Liver (tissue), 9 donors: ENCODE data around the gene CGB2. TPM values are rescaled to one million over a fixed set of nuclear protein-coding genes. Genes with fewer than 3 reads are reported as not detected.
"Not testable (repeated sequence)": the region's sequence is repeated elsewhere in the genome, so short reads cannot be mapped to it uniquely, and the experiment has no call there.

Source experiments
- DNase-seq: peaks from one replicate; pipeline ENCODE4 v3.0.0-alpha.2; 2017; ENCODE audit warnings: low spot score
- H3K27ac ChIP-seq, 2 donors: one replicate each; pipeline ENCODE4 v1.7.0; 2013; ENCODE audit warnings: inconsistent platforms in 2 of 2, low read length in 2 of 2, control low read depth in 1 of 2, low read depth in 1 of 2, mild to moderate bottlenecking in 1 of 2
- H3K27me3 ChIP-seq, 4 donors: one replicate each; pipeline versions ENCODE4 v1.6.1 to v1.7.0; 2013; ENCODE audit warnings: low read length in 3 of 4, inconsistent platforms in 1 of 4, mild to moderate bottlenecking in 1 of 4, moderate library complexity in 1 of 4; ENCODE audit not compliant: control insufficient read depth in 4 of 4, insufficient read depth in 4 of 4
- H3K36me3 ChIP-seq, 4 donors: one replicate each; pipeline versions ENCODE4 v1.6.1 to v1.7.0; 2013; ENCODE audit warnings: low read length in 3 of 4, mild to moderate bottlenecking in 3 of 4, low read depth in 1 of 4, moderate library complexity in 1 of 4; ENCODE audit not compliant: control insufficient read depth in 4 of 4, insufficient read depth in 3 of 4
- H3K4me1 ChIP-seq, 4 donors: one replicate each; pipeline versions ENCODE4 v1.6.1 to v1.7.0; 2013; ENCODE audit warnings: low read length in 3 of 4, mild to moderate bottlenecking in 3 of 4, moderate library complexity in 1 of 4; ENCODE audit not compliant: control insufficient read depth in 4 of 4, insufficient read depth in 4 of 4
- H3K4me3 ChIP-seq, 3 donors: one replicate each; pipeline versions ENCODE4 v1.6.1 to v1.7.0; 2013; ENCODE audit warnings: low read length in 3 of 3, control low read depth in 1 of 3, low read depth in 1 of 3, mild to moderate bottlenecking in 1 of 3
- H3K9ac ChIP-seq, 2 donors: one replicate each; pipeline ENCODE4 v1.7.0; 2013; ENCODE audit warnings: low read length in 2 of 2, mild to moderate bottlenecking in 2 of 2, moderate library complexity in 2 of 2, control low read depth in 1 of 2, low read depth in 1 of 2
- H3K9me3 ChIP-seq, 4 donors: one replicate each; pipeline versions ENCODE4 v1.6.1 to v1.7.0; 2013; ENCODE audit warnings: low read length in 3 of 4; ENCODE audit not compliant: control insufficient read depth in 4 of 4
- ATF3 ChIP-seq: IDR thresholded peaks from 2 replicates; pipeline ENCODE4 v1.6.1; 2016; ENCODE audit warnings: antibody characterized with exemption
- FOXA1 ChIP-seq: IDR thresholded peaks from 2 replicates; pipeline ENCODE4 v1.6.1; 2016; ENCODE audit warnings: antibody characterized with exemption
- GABPA ChIP-seq, 2 donors: IDR thresholded peaks in 1 of 2; conservative IDR thresholded peaks in 1 of 2; 2 replicates each; pipeline ENCODE4 v1.6.1; 2016; ENCODE audit warnings: antibody characterized with exemption in 2 of 2, mild to moderate bottlenecking in 1 of 2, moderate library complexity in 1 of 2
- JUND ChIP-seq, 2 donors: IDR thresholded peaks; 2 replicates each; pipeline ENCODE4 v1.6.1; 2016; ENCODE audit warnings: antibody characterized with exemption in 2 of 2
- NR2F2 ChIP-seq: IDR thresholded peaks from 2 replicates; pipeline ENCODE4 v1.6.1; 2016; ENCODE audit warnings: antibody characterized with exemption
- RAD21 ChIP-seq, 2 donors: IDR thresholded peaks; 2 replicates each; pipeline ENCODE4 v1.6.1; 2016; ENCODE audit warnings: antibody characterized with exemption in 2 of 2, mild to moderate bottlenecking in 2 of 2
- RXRA ChIP-seq, 2 donors: IDR thresholded peaks; 2 replicates each; pipeline ENCODE4 v1.6.1; 2017 to 2018; ENCODE audit warnings: antibody characterized with exemption in 2 of 2, mild to moderate bottlenecking in 1 of 2
- SP1 ChIP-seq: IDR thresholded peaks from 2 replicates; pipeline ENCODE4 v1.6.1; 2018; ENCODE audit warnings: antibody characterized with exemption, mild to moderate bottlenecking
- TAF1 ChIP-seq: conservative IDR thresholded peaks from 2 replicates; pipeline ENCODE4 v1.6.1; 2016; ENCODE audit warnings: antibody characterized with exemption, mild to moderate bottlenecking
- ZBTB33 ChIP-seq: IDR thresholded peaks from 2 replicates; pipeline ENCODE4 v1.6.1; 2016; ENCODE audit warnings: antibody characterized with exemption
- WGBS: extraction: QIAGEN DNeasy Blood & Tissue Kit; methylation state at CpG from one replicate; pipeline ENCODE4 v1.1.7; 2013; 5-methylcytosine and 5-hydroxymethylcytosine counted together
- polyA plus RNA-seq, 2 donors: library from polyadenylated mRNA; stranded (reverse) in 1 of 2; unstranded in 1 of 2; fragments of 200-250 nt in 1 of 2; fragments of >200 nt in 1 of 2; fragmentation: Nextera tagmentation in 1 of 2; extraction: Ambion mirVana in 1 of 2; gene quantifications; one replicate each; pipeline versions ENCODE4 v1.2.1 to v1.2.3, GENCODE V29; 2013 to 2015
- total RNA-seq, 2 donors: library from RNA; depleted of rRNA; stranded (reverse); fragments of >200 nt; gene quantifications; one replicate each; pipeline ENCODE4 v1.2.3, GENCODE V29; 2014
- TF ChIP-seq, protein P1 (sequence below): IDR thresholded peaks from 2 replicates; pipeline ENCODE4 v1.6.1; 2016; ENCODE audit warnings: antibody characterized with exemption
- TF ChIP-seq, protein P2 (sequence below): fragments of 150-350 bp; IDR thresholded peaks from 2 replicates; pipeline ENCODE4 v1.5.1; 2017; ENCODE audit warnings: improper control_type of control experiment, low read depth, low read length; ENCODE audit not compliant: missing input control
- donor health status: healthy.
- donor health status: healthy.
- donor health status: healthy.
- donor health status: healthy.
- donor health status: healthy.

CGB2 gene
- total and polyA plus RNA-seq, 4 donors, result not detected

- Histone ChIP-seq H3K4me1 (peaks cover 5 to 22% (median 16%) of the 10 kb centered on the region in 4 donors), H3K27me3 (no peaks in the 10 kb centered on the region), H3K9me3 (no peaks in the 10 kb centered on the region), H3K4me3 (peak within 1 kb of the TSS in 1 of 3 donors; percentile 50), H3K9ac (no peak within 1 kb of the TSS), H3K27ac (no peak within 1 kb of the TSS), H3K36me3 (peaks cover 3 to 19% (median 5%) of the 10 kb centered on the region in 4 donors)
- TF ChIP-seq FOXA1 (no peak), NR2F2 (no peak), ATF3 (no peak), JUND (IDR thresholded peaks at IDR 0.05) (no peak), GABPA (IDR thresholded peaks at IDR 0.05 in 1 of 2, conservative IDR thresholded peaks at IDR 0.05 in 1 of 2) (no peak), ZBTB33 (no peak), SP1 (no peak), RXRA (IDR thresholded peaks at IDR 0.05) (no peak)
- TF ChIP-seq, protein P1, sequence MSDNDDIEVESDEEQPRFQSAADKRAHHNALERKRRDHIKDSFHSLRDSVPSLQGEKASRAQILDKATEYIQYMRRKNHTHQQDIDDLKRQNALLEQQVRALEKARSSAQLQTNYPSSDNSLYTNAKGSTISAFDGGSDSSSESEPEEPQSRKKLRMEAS, result no peak
- no peak for DNase-seq
- WGBS, result 77% methylated on average over 17 of the region's 17 CpGs
Measured at GRCh38 chr19:49017041-49017665, 14.5 kb upstream of the CGB2 start, which contains the start of gene LHB. Gene LHB, minus strand, starts transcription at chr19:49017091. Its CDS starts 10 bp downstream, at chr19:49017081.

DNA sequence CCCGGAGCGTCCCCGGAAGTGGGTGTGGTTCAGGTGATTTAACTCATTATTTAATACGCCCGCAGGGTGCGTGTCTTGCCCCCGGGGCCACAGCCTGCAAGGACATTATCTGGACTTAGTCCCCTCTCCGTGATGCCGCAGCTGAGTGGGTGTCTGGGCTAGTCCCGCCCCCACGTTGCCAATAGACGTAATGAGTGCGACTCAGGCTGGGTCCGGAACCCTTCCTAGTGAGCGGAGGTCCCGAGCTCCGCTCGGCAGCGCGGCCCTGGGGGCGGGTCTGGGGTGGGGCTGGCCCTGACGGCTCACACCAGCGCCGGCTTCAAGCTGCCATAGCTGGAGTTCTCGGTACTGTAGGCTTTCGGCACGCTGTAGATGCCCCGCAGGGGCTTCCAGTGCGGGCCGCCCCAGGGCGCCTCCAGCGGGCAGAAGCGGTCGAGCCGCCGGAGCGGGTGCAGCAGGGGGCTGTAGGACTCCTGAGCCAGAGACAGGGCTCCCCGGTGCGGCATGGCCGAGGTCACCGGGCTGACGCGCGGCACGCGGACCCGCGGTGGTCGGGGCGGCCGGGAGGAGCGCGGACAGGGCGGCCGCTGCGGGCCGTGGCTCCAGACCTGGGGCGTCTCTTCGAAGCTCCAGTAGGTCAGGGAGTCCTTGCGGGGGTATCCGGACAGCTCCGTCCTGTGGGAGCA is 13.9 kb upstream of the CGB2 start:
- no peaks in the 10 kb centered on the region for H3K27me3 ChIP-seq
- TF ChIP-seq, protein P2, sequence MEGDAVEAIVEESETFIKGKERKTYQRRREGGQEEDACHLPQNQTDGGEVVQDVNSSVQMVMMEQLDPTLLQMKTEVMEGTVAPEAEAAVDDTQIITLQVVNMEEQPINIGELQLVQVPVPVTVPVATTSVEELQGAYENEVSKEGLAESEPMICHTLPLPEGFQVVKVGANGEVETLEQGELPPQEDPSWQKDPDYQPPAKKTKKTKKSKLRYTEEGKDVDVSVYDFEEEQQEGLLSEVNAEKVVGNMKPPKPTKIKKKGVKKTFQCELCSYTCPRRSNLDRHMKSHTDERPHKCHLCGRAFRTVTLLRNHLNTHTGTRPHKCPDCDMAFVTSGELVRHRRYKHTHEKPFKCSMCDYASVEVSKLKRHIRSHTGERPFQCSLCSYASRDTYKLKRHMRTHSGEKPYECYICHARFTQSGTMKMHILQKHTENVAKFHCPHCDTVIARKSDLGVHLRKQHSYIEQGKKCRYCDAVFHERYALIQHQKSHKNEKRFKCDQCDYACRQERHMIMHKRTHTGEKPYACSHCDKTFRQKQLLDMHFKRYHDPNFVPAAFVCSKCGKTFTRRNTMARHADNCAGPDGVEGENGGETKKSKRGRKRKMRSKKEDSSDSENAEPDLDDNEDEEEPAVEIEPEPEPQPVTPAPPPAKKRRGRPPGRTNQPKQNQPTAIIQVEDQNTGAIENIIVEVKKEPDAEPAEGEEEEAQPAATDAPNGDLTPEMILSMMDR, result peak; percentile 23
- TF ChIP-seq TAF1, result no peak
- no peak for TF ChIP-seq SP1
- TF ChIP-seq RAD21 (IDR thresholded peaks at IDR 0.05), result peak in 1 of 2 donors; percentile 15
- DNase-seq, result peak; percentile 42
- 2% methylated on average over 62 of the region's 62 CpGs for WGBS
- H3K9me3 ChIP-seq, result no peaks in the 10 kb centered on the region
- H3K4me1 ChIP-seq, result peaks cover 5 to 22% (median 16%) of the 10 kb centered on the region in 4 donors
- no peak overlapping the region for H3K27ac ChIP-seq
- H3K9ac ChIP-seq, result no peak overlapping the region
- H3K4me3 ChIP-seq, result peak overlapping the region in 1 of 3 donors; percentile 50
- peaks cover 3 to 18% (median 5%) of the 10 kb centered on the region in 4 donors for H3K36me3 ChIP-seq

- H3K27ac ChIP-seq, H3K9me3 ChIP-seq, H3K9ac ChIP-seq, H3K27me3 ChIP-seq, DNase-seq: not testable (repeated sequence)
- H3K4me1 ChIP-seq, result peaks cover 5 to 22% (median 16%) of the 10 kb centered on the region in 4 donors
- peak overlapping the region in 2 of 3 donors; percentile 7 to 50 for H3K4me3 ChIP-seq
- peaks cover 3 to 18% (median 5%) of the 10 kb centered on the region in 4 donors for H3K36me3 ChIP-seq
- 8% methylated on average over 50 of the region's 50 CpGs for WGBS
Measured at GRCh38 chr19:49018388-49019241, 13.1 kb upstream of the CGB2 start.
